ENCODE measurements around the gene KRT28. TPM values are rescaled to one million over a fixed set of nuclear protein-coding genes. Genes with fewer than 3 reads are reported as not detected.
"Not testable (repeated sequence)": the region's sequence is repeated elsewhere in the genome, so short reads cannot be mapped to it uniquely, and the experiment has no call there.

Gene KRT28
- total and polyA plus RNA-seq, 7 experiments from 2014 or later = not detected

- ATAC-seq = no peak
- Mint-ChIP-seq H3K4me3 (no peak overlapping the region), H3K27me3 (peaks cover 33 to 53% (median 35%) of the 10 kb centered on the region in 5 donors), H3K9me3 (peaks cover 0 to 6% (median 0%) of the 10 kb centered on the region in 11 donors), H3K27ac (no peak overlapping the region), H3K36me3 (peaks cover 0 to 3% (median 0%) of the 10 kb centered on the region in 5 donors), H3K4me1 (peaks cover 0 to 2% (median 0%) of the 10 kb centered on the region in 7 donors)
- ChIA-PET POLR2A (no interaction called here), CTCF (no interaction called here)
- no peaks in the 10 kb centered on the region for H3K36me3 ChIP-seq (ENCODE audit: control insufficient read depth in 2 of 3, insufficient read depth in 3 of 3, low read length in 3 of 3)
- no peak overlapping the region for H3K4me3 ChIP-seq (ENCODE audit: low read length)
- H3K27me3 ChIP-seq (ENCODE audit: control insufficient read depth in 2 of 2, insufficient read depth in 2 of 2, low read length in 2 of 2) = peaks cover 0 to 5% of the 10 kb centered on the region in 2 donors
- DNase-seq = no peak
- no peak overlapping the region for H3K27ac ChIP-seq (ENCODE audit: low read depth, low read length)
- intact Hi-C loops (cut with micrococcal nuclease) = no loop called here
- H3K9me3 ChIP-seq (ENCODE audit: control insufficient read depth in 2 of 3, low read length in 3 of 3) = no peaks in the 10 kb centered on the region
- no peaks in the 10 kb centered on the region for H3K4me1 ChIP-seq (ENCODE audit: control insufficient read depth in 2 of 2, insufficient read depth in 2 of 2, low read length in 2 of 2)
Observed at GRCh38 chr17:40750391-40750790, 49.4 kb downstream of the KRT28 start.

- H3K9me3 Mint-ChIP-seq; H3K27ac ChIP-seq (ENCODE audit: low read depth, low read length); H3K36me3 Mint-ChIP-seq; ATAC-seq; H3K4me3 ChIP-seq (ENCODE audit: low read length); H3K36me3 ChIP-seq (ENCODE audit: control insufficient read depth in 2 of 3, insufficient read depth in 3 of 3, low read length in 3 of 3); H3K4me1 ChIP-seq (ENCODE audit: control insufficient read depth in 2 of 2, insufficient read depth in 2 of 2, low read length in 2 of 2); H3K4me1 Mint-ChIP-seq; intact Hi-C loops (cut with micrococcal nuclease); POLR2A ChIA-PET; H3K9me3 ChIP-seq (ENCODE audit: control insufficient read depth in 2 of 3, low read length in 3 of 3); H3K27me3 ChIP-seq (ENCODE audit: control insufficient read depth in 2 of 2, insufficient read depth in 2 of 2, low read length in 2 of 2); DNase-seq; H3K27ac Mint-ChIP-seq; H3K4me3 Mint-ChIP-seq: not testable (repeated sequence)
- CTCF ChIA-PET = interaction anchor here (0.6 kb wide), 1 partner anchor 900 kb away, joined by 3 read pairs; no protein-coding TSS in a partner anchor
- peaks cover 33 to 70% (median 41%) of the 10 kb centered on the region in 5 donors for H3K27me3 Mint-ChIP-seq
Observed at GRCh38 chr17:40748666-40749065, 51.1 kb downstream of the KRT28 start.

Other genes with a start within 250 kb of the KRT28 start
- 100 to 1,000 TPM; 153 to 675 (median 262) TPM for gene CCR7, start 234.5 kb downstream of the KRT28 start, total RNA-seq
- gene CCR7, start 234.5 kb downstream of the KRT28 start, polyA plus RNA-seq = 1,000 to 10,000 TPM; 1,350 to 2,301 TPM
- gene SMARCE1, start 152.1 kb downstream of the KRT28 start, total RNA-seq = 100 to 1,000 TPM in 1 of 5 experiments, 10 to 100 TPM in 4; 65.4 to 101 (median 79.2) TPM
- gene SMARCE1, start 152.1 kb downstream of the KRT28 start, polyA plus RNA-seq = 100 to 1,000 TPM; 142 to 184 TPM
- gene KRT222, start 134.8 kb downstream of the KRT28 start, total RNA-seq = not detected
- not detected for gene KRT222, start 134.8 kb downstream of the KRT28 start, polyA plus RNA-seq
- gene KRT24, start 96.2 kb downstream of the KRT28 start, total RNA-seq = not detected
- not detected for gene KRT24, start 96.2 kb downstream of the KRT28 start, polyA plus RNA-seq
- not detected for gene KRT25, start 44.6 kb downstream of the KRT28 start, total RNA-seq
- gene KRT25, start 44.6 kb downstream of the KRT28 start, polyA plus RNA-seq = not detected
- gene KRT26, start 27.8 kb downstream of the KRT28 start, total RNA-seq = not detected
- gene KRT26, start 27.8 kb downstream of the KRT28 start, polyA plus RNA-seq = not detected
- gene KRT27, start 17.4 kb downstream of the KRT28 start, total RNA-seq = not detected
- gene KRT27, start 17.4 kb downstream of the KRT28 start, polyA plus RNA-seq = not detected
- 10 to 100 TPM; 23.8 to 43.4 (median 35.3) TPM for gene KRT10, start 22.7 kb upstream of the KRT28 start, total RNA-seq
- gene KRT10, start 22.7 kb upstream of the KRT28 start, polyA plus RNA-seq = 100 to 1,000 TPM; 143 to 189 TPM
- not detected for gene KRT12, start 67.3 kb upstream of the KRT28 start, total RNA-seq
- gene KRT12, start 67.3 kb upstream of the KRT28 start, polyA plus RNA-seq = not detected
- gene KRT20, start 85.3 kb upstream of the KRT28 start, total RNA-seq = not detected
- gene KRT20, start 85.3 kb upstream of the KRT28 start, polyA plus RNA-seq = not detected
- gene KRT23, start 137.7 kb upstream of the KRT28 start, total RNA-seq = under 1 TPM in 1 of 5 experiments, not detected in 4; 0.83 TPM
- gene KRT23, start 137.7 kb upstream of the KRT28 start, polyA plus RNA-seq = not detected
- gene KRT39, start 167.0 kb upstream of the KRT28 start, total RNA-seq = not detected
- gene KRT39, start 167.0 kb upstream of the KRT28 start, polyA plus RNA-seq = not detected
- gene KRT40, start 184.4 kb upstream of the KRT28 start, total RNA-seq = not detected
- not detected for gene KRT40, start 184.4 kb upstream of the KRT28 start, polyA plus RNA-seq
- gene KRTAP3-3, start 194.2 kb upstream of the KRT28 start, total RNA-seq = not detected
- gene KRTAP3-3, start 194.2 kb upstream of the KRT28 start, polyA plus RNA-seq = not detected
- gene KRTAP3-2, start 199.9 kb upstream of the KRT28 start, total RNA-seq = not detected
- gene KRTAP3-2, start 199.9 kb upstream of the KRT28 start, polyA plus RNA-seq = not detected
- not detected for gene KRTAP3-1, start 209.2 kb upstream of the KRT28 start, total RNA-seq
- gene KRTAP3-1, start 209.2 kb upstream of the KRT28 start, polyA plus RNA-seq = not detected
- gene KRTAP1-5, start 227.2 kb upstream of the KRT28 start, total RNA-seq = not detected
- gene KRTAP1-5, start 227.2 kb upstream of the KRT28 start, polyA plus RNA-seq = not detected
- not detected for gene KRTAP1-4, start 230.2 kb upstream of the KRT28 start, total RNA-seq
- not detected for gene KRTAP1-4, start 230.2 kb upstream of the KRT28 start, polyA plus RNA-seq
- gene KRTAP1-3, start 234.9 kb upstream of the KRT28 start, total RNA-seq = not detected
- gene KRTAP1-3, start 234.9 kb upstream of the KRT28 start, polyA plus RNA-seq = not detected
- not detected for gene KRTAP1-1, start 241.5 kb upstream of the KRT28 start, total RNA-seq
- not detected for gene KRTAP1-1, start 241.5 kb upstream of the KRT28 start, polyA plus RNA-seq
- gene KRTAP2-1, start 247.4 kb upstream of the KRT28 start, total RNA-seq = not detected
- gene KRTAP2-1, start 247.4 kb upstream of the KRT28 start, polyA plus RNA-seq = not detected